GM21447 (cell line): ENCODE measurements around the gene CAMK4.
"Not testable (repeated sequence)": the region's sequence is repeated elsewhere in the genome, so short reads cannot be mapped to it uniquely, and the experiment has no call there.

Experiments
- ATAC-seq: cut with Tn5 transposase; IDR thresholded peaks from one replicate; pipeline ENCODE4 v1.9.1; 2021; ENCODE audit not compliant: unreplicated experiment

The CAMK4 gene

DNA sequence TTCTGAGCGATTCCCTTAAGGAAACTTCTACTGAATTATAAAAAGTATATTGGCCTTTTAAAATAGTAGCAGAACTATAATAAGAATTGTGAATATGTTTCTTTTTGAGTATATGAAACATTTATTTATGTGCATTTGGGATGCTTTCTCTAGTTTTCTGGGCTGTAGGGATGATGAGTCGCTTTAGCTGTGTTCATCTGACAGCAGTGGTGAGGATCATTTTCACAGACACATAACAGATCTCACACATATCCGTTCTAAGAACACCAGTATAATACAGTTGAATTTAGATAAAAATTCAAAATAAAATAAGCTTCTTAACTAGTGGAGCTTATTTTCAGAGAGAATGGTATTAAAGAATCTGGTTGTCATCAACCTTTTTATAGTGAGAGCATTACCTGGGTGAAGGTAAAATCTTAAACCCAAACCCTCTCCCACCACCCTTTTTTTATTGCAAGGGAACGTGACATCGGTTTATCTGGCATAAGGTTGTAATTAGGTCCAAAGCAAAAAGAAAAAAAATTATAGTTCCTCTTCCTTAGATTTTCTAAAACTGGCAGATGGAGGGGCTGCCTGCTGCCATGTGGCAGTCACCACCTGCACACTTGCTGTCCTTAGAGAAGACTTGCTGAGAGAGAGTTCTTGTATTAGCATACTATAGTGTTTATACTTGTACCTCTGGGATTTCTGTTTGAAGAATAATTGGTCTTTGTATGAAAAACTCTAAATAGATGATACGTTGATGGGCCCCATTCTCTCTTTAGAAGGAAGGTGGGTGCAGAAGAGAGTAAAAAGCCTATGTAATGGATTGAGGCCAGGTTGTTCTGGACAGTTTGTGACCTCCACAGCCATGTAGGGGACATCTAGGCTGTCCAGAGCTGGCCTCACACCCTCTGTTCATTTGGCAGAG is 86.8 kb downstream of the CAMK4 start:
- ATAC-seq: no peak

DNA sequence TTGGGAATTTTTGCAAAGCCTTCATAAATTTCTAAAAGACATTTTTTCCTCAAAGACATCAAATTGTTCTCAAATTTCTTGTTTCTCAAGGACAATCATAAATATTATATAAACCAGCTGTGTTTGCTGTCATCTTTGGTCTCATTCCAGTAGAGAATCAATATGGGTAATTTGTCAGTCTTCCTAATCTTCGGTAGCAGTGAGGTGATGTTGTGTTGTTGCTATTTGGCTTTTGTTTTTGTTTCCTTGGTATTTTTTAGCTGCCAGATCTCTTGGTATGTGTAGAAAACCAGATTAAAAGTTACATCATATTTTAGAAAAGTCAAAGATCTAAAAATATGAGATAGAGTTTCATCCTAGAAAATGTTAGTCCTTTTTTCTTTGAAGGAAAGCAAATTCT is 87.5 kb downstream of the CAMK4 start:
- no peak for ATAC-seq

DNA sequence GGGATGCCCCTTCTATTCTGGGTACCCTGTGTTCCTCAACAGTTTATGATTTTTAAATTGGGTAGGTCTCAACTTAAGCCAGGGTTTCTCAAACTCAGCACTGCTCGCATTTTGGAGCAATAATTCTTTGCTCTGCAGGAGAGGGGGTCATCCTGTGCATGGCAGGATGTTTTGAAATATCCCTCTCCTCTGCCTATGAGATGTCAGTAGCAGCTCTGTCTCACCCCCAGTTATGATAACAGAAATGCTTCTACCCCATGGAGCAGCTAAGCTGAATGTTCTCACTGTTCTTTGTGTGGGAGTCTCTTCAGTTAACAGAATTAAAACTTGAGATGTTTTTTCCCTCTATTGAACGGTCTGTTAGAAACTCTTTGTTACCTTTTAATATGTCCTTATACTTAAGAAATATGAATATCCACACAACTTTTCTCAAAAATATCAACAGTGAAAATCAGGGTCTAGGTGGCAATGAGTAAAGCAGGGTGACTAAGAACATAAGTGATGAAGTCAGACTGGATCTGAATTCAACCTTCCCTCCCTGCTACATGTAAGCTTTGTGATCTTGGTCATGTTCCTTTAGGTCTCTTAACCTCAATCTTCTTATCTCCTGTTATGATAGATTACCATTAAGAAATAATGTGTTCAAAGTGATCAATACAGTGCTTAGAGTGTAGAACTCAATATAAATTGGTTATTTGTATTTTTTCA is 89.0 kb downstream of the CAMK4 start:
- no peak for ATAC-seq

DNA sequence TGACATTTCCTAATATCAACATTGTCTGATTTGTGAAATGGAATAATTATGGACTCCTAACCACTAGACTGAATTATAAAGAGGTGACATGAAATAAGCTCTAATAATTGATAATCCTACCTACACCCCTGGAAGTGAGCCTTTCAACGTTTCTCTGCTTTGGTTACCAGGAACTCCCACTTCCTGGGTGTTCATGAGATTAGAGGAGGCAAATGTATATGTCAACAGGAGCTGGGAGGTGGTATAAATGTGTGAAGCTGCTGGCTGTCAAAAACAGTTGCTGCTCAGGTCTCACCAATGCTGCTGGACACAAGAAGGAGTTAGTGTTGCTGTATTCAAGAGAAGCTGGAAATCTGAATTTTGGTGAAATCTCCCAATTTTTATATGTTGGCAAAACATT is 96.8 kb downstream of the CAMK4 start:
- ATAC-seq: no peak

DNA sequence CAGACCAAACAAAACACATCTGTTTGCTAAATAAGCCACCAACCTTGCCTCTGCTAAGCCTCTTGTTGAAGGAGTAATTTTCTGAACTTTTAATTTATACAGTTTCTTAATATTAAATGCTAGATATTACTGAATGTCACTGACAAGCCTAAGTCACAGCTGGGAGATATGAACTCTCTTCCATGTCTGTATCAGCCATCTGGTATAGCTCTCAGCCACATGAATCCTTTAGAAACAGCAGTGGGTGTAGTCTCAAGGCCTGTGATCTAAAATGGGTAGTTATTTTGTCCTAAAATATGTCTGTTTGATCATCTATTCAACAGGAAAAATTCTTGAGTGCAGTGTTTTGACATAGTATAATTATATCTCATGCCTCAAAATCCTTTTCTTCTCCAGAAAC is 97.2 kb downstream of the CAMK4 start:
- no peak for ATAC-seq

DNA sequence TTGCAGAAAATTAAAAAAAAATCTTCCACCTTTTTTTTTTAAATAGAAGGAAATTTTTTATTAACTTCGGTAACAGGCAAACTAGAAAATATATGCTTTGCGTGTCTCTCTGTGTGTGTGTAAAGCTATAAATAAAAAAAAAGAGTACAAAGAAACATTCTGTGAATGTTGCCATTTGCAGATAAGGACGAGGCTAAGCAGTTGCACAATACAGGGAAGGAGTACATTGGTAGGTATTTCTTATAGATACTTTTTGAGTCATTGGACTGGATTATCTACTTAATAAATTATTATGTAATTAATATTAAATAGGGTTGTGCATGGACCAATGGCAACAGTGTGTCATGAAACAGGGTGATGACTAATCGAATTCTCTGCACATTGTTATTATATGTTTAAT is 102.4 kb downstream of the CAMK4 start:
- no peak for ATAC-seq

DNA sequence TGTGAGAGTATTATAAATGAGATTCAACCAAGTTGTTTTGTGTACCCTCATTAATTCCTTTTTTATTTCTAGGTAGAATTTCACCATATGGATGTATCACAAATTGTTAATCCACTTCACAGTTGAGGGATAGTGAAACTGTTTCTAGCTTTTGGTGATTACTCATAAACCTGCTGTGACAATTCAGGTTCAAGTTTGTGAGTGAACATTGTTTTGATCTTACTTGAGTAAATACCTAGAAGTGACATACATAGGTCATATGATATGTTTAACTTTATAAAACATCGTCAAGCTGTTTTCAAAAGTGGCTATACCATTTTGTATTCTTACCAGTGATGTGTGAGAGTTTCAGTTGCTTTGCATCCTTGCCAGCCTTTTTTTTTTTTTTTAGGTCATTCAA is 112.9 kb downstream of the CAMK4 start:
- ATAC-seq: no peak

DNA sequence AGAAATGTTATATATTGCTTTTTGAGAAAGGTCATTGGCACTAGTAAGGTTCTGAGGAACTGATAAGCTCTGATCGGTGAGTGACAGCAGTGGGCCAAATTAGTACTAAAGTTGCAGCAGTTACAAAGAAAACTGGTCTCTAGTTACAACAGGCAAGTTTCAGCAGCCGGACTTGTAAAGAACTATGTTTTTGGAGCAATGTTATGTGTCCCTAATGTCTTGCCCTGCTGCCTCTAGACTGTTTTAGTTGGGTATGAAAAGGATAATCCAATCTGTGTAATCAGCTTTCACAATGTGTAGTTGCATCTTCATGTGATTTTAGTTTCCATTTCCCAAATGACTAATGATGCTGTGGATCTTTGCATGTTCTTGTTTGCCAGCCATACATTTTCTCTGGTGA is 113.5 kb downstream of the CAMK4 start:
- peak; percentile 78 for ATAC-seq

DNA sequence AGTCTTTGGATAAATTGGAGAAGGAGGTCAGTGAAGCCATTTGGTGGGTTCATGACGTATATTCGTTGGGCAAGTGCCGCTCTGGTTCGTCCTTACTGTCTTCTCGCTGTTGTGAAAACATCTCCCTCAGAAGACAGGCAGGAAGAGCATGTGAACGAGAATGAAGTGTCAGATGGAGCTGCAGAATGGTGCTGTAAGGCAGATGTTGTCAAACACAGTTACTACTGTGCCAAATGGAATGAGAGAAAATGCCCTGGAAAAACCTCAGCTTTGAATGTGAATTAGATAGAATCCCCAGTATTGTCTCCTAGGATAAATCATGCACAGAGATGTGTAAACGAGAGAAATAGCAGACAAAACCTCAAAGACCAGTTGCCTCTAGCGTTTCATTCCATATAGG is 121.5 kb downstream of the CAMK4 start:
- ATAC-seq: no peak

DNA sequence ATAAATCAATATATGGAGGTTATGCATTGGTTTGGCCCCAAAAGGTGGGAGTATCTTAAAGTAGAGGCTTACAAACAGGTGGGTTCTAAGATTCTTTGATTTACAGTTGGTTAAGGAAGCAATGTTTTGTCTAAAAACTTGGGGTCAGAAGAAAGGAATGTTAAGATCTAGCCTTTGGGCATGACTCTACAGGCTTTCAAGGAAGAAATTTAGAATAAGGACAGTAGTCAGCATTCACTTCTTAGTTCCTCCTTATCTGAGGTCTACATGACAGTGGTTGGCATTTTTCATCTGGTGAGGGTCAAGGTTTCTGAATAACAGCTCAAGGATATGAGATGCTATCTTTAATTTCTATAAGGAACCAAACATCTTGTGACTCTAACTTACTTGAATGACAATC is 122.8 kb downstream of the CAMK4 start:
- ATAC-seq: no peak

DNA sequence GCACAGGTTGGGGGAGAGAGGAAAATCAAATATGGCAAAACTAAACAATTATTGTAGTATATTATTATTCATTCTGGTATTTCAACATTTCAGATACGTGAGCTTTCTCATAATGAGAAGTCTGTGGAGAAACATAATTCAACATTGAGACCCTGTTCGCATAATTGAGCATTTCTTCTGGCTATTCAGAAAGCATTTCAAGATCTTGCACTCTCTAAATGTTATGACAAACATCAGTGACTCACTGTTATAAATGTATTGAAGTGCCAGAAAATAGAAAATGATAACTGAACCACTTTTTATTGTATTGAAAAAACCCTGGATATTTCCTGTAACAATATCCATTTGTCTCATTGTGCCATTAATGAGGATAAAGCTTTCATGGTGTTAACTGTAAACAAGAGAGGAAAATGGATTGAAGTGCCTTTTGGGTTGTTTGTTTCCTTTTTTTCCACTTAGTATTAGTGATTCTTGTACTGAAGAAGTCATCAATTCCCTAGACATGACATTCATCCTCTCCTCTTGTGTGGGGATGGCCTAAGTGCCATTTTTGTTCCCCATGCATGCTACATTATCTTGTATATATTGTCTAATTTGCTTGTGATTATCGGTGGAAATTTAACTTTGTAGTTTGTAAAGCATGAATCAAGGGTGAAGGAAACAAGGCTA is 124.6 kb downstream of the CAMK4 start:
- no peak for ATAC-seq

DNA sequence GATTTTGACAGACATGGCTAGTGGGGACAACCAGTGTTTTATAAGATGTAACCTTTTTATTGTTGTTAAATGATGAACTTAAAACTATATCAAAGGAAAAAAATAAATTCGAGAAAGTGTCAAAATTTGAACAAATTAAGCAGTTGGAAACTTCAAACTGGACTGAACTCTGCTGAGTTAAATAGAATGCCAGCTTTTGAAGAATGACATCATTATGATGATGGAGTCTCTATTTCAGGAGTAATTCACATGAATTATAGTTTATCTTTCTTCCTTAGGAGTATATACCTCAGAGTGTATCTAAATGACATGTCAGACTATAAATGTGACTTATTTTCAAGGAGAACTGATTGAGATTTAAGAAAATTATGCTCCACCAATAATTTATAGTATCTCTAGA is 125.2 kb downstream of the CAMK4 start:
- ATAC-seq: no peak

DNA sequence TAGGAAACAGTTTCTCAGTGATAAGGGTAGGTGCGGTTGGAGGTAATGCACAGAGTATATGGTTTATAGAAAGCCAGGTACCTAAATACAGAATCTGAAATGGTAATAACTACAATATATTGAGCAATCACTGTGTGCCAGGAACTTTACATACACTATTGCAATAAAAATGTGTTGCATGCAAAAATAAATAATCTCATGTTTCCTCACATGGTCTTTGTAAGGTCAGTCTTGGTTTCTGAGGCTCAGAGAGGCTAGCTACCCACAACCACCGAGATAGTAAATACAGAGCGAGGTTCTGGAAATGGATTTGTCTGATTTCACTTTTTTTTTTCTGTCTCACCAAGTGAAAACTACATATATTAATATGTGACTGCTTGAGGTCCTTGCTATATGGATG is 128.9 kb downstream of the CAMK4 start:
- ATAC-seq: no peak

DNA sequence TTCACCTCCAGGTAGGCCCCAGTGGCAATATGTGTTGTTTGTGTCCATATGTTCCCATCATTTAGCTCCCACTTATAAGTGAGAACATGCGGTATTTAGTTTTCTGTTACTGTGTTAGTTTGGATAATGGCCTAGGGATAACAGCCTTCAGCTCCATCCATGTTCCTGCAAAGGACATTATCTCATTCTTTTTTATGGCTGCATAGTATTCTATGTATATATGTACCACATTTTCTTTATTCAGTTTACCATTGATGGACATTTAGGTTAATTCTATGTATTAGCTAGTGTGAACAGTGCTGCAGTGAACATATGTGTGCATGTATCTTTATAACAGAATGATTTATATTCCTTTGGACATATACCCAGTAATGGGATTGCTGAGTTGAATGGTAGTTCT is 134.5 kb downstream of the CAMK4 start:
- not testable (repeated sequence) for ATAC-seq

DNA sequence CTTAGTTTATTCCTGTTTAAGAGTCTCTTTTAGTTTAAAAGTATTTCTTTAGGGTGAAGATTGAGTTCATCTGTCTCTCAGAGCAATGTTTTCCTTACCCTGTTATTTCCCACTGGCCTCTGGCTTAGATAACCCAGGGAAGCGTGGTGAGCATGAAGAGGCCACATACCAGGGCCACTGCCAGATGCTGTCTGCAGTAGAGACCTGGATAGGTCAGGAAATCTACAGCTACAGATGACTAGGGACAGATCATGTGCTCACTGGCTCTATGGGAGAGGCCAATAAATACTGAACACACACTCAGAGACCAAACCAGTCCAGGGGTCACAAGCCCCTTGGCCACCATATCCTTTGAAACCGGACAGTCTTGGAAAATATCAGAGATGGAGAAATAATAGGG is 136.0 kb downstream of the CAMK4 start:
- no peak for ATAC-seq

DNA sequence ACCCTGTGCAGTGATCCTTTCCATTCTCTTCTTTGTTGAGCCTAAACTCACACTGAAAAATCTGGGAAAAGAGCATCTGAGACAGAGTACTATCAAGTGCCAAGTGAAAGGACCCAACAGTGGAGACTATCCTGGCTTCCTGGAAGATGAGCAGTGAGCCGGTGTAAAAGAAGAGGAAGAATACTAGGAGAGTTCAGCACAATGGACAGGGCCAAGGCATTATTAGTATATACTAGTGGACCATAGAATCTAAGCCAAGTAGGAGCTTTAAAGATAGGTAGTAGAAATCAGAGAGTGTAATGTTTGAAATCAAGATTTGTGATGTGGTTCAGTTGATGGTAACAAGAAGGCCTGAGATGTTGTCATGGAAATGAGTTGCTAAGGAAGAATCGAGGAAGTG is 140.8 kb downstream of the CAMK4 start:
- ATAC-seq: no peak

DNA sequence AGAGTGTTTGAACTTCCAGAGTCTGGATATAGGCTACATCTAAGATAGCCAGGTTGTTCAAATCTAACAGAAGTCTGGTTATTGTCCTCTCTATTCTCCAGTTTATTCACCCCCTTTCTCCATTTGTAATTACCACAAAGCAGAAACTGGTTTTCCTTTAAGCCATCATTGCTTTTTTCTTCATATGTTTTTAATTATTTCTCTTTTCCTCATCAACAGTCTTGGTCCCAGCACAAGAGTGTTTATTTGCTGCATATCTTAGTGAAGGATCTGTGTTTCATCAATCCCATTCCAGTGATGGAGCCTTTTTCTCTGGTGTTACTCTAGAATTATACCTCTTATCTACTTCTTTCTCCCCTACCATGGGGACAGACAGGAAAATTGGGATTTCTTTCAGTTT is 142.2 kb downstream of the CAMK4 start:
- no peak for ATAC-seq

DNA sequence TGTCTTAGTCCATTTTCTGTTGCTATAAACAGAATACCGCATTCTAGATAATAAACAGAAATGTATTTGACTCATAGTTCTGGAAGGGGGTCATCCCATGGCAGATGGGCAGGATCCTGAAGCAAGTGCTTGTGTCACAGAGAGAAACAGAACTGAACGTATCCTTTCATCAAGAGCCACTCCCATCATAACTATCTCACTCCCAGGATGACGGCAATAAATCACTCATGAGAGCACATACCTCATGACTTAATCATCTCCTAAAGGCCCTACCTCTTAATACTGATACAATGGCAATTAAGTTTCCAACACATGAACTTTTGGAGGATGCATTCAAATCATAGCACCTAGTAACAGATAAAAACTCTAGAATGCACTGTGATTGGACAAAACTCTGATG is 142.9 kb downstream of the CAMK4 start:
- no peak for ATAC-seq

DNA sequence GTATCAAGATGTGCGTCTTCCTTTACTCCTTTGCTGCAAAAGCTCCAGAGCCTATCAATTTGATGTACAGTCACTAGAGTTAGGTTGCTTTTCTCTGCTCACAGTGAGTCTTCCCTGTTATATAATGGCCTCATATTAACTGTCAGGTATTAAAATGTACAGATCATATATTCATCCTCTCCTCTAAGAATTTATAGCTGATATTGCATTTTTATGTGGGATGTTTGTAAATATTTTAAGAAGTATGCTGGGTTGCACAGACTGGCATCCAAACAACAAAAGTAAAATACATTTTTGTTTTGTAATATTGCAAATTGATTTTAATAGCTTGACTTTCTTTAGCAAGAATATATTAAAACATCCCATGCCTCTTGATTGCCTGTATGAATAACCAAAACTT is 148.6 kb downstream of the CAMK4 start:
- no peak for ATAC-seq

DNA sequence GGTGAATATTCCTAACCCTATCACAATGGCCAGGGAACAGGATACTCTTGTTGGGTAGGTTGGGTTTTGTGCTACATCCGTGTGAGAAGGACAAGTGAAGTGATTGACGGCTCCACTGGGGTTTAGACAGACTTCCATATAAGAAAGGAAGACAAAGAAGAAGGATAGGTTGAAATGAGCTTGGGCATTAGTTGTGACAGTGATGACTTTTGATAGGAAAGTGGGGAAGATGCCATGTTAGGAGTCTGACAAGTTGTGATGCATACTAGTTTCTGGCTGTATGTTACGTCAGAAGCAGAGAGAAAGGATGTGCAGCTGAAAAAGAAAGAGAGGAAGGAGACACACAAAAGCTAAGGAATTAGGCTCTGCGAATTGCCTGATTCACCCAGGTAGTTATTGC is 150.2 kb downstream of the CAMK4 start:
- ATAC-seq: no peak

DNA sequence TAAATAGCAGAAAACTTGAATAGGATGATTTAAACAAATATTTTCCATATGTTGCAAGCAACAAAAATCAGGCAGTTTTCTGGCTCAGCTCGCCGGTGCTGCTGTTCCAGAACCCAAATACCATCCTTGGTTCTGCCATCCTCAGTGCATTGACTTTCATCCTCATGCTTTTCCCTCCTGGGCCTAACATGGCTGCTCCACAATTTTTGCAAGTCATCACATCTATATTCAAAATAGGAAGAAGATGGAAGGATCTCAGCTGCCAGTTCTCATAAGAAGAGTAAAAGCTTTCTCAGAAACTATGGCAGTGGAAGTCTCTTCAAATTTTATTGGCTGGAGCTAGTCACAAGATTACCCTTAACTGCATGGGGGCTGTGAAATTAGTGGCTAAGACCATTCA is 151.5 kb downstream of the CAMK4 start:
- ATAC-seq: no peak

DNA sequence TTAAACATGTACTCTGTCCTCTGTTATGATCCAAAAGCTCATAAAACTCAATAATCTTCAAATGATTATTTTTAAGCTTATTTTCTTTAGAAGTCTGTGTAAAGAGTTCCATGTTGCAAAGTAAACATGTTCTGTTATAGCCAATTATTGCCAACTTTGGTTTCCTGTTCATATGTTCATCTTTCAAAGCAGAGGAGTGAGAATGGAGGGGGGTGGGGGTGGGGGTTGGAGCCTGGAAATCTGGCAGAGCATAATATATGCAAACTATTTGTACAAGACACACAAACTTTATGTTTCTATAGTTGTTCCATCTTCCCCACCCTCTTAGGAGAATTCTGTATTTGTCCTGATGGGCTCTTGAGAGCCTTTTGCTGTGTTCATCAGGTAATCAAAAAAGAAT is 153.1 kb downstream of the CAMK4 start:
- no peak for ATAC-seq
